CD1c-positive myeloid dendritic cell (primary cell): ENCODE measurements around the gene STX7.

Source experiments
- DNase-seq: peaks from one replicate; pipeline ENCODE4 v3.0.0-alpha.2; 2016; ENCODE audit errors: extremely low spot score

STX7 gene

GRCh38 chr6:132478266-132478665 is 34.6 kb downstream of the STX7 start:
- DNase-seq, result no peak

- no peak for DNase-seq
These were observed 36.2 kb downstream of the STX7 start for GRCh38 chr6:132476688-132477087.

- DNase-seq, result no peak
These were observed 37.0 kb downstream of the STX7 start for GRCh38 chr6:132475925-132476324.

GRCh38 chr6:132471787-132472186 is 41.1 kb downstream of the STX7 start:
- DNase-seq, result no peak

GRCh38 chr6:132466952-132467351 is 46.0 kb downstream of the STX7 start:
- no peak for DNase-seq

GRCh38 chr6:132465530-132466485 is 47.1 kb downstream of the STX7 start:
- DNase-seq, result peak; percentile 28

GRCh38 chr6:132464538-132465256 is 48.2 kb downstream of the STX7 start:
- no peak for DNase-seq

- DNase-seq, result no peak
These were observed 51.0 kb downstream of the STX7 start for GRCh38 chr6:132461958-132462357.

GRCh38 chr6:132459605-132459952 is 53.3 kb downstream of the STX7 start:
- DNase-seq, result peak; percentile 15

- DNase-seq, result no peak
These were observed 53.9 kb downstream of the STX7 start for GRCh38 chr6:132458887-132459604.

GRCh38 chr6:132456700-132457143 is 56.2 kb downstream of the STX7 start:
- DNase-seq, result peak; percentile 30

GRCh38 chr6:132446855-132447241 is 66.1 kb downstream of the STX7 start:
- no peak for DNase-seq

GRCh38 chr6:132446141-132446854 is 66.6 kb downstream of the STX7 start:
- no peak for DNase-seq

- no peak for DNase-seq
These were observed 67.5 kb downstream of the STX7 start for GRCh38 chr6:132445201-132445951.

GRCh38 chr6:132443206-132443605 is 69.7 kb downstream of the STX7 start:
- DNase-seq, result no peak

GRCh38 chr6:132430110-132430509 is 82.8 kb downstream of the STX7 start:
- no peak for DNase-seq

- DNase-seq, result no peak
These were observed 87.7 kb downstream of the STX7 start for GRCh38 chr6:132425176-132425575.

- no peak for DNase-seq
These were observed 89.1 kb downstream of the STX7 start for GRCh38 chr6:132423839-132424238.

GRCh38 chr6:132418235-132418965 is 94.5 kb downstream of the STX7 start:
- no peak for DNase-seq

- DNase-seq, result no peak
These were observed 98.2 kb downstream of the STX7 start for GRCh38 chr6:132414761-132415160.
